Activated CD8-positive, alpha-beta T cell treated with anti-CD3 and anti-CD28 coated beads for 36 hours (primary cell): ENCODE data around the gene TPCN1. TPM values are rescaled to one million over a fixed set of nuclear protein-coding genes. Genes with fewer than 3 reads are reported as not detected.
A peak's percentile ranks its signal among the peaks of the same experiment; 100 is the strongest.

Source experiments
- ATAC-seq: fragments of 200-7000 bp; cut with Tn5 transposase; one replicate; pipeline ENCODE4 v1.10.0; 2021; ENCODE audit warnings: mild to moderate bottlenecking, moderate library complexity
- CTCF ChIA-PET: fragments of 350-600 bp; sonication (Branson Sonifier 250); formaldehyde crosslinking; loops from one replicate; lab custom pipeline; 2021; ENCODE audit warnings: antibody characterized with exemption; lab: Charles Lee
- POLR2A ChIA-PET: fragments of 350-600 bp; sonication (Branson Sonifier 250); formaldehyde crosslinking; loops from one replicate; lab custom pipeline; 2021; ENCODE audit warnings: antibody characterized with exemption; lab: Charles Lee
- DNase-seq: peaks from one replicate; pipeline ENCODE4 v3.0.0-alpha.2; 2020
- H3K27ac Mint-ChIP-seq: one replicate; pipeline ENCODE4 v1.8.0; 2021; ENCODE audit warnings: mild to moderate bottlenecking, mixed read lengths
- H3K27me3 Mint-ChIP-seq: one replicate; pipeline ENCODE4 v1.8.0; 2021; ENCODE audit warnings: mixed read lengths
- H3K36me3 Mint-ChIP-seq: one replicate; pipeline ENCODE4 v1.8.0; 2021; ENCODE audit warnings: low read depth, mixed read lengths
- H3K4me1 Mint-ChIP-seq: one replicate; pipeline ENCODE4 v1.8.0; 2021; ENCODE audit warnings: low read depth, mixed read lengths
- H3K4me3 Mint-ChIP-seq: one replicate; pipeline ENCODE4 v1.8.0; 2021; ENCODE audit warnings: mild to moderate bottlenecking, moderate library complexity, mixed read lengths
- H3K9me3 Mint-ChIP-seq: one replicate; pipeline ENCODE4 v1.8.0; 2021; ENCODE audit warnings: mixed read lengths
- CTCF ChIP-seq: fragments of 200-600 bp; IDR thresholded peaks from one replicate; pipeline ENCODE4 v1.8.0; 2022; ENCODE audit warnings: antibody characterized with exemption, mild to moderate bottlenecking
- intact Hi-C: fragments of 100-400 bp; cut with micrococcal nuclease; formaldehyde crosslinking; loops from one replicate; pipeline ENCODE4 v1.10.0; 2022
- total RNA-seq, 2 experiments: library from RNA; stranded (reverse); gene quantifications; one replicate each; pipeline ENCODE4 v1.2.3, GENCODE V29; 2021

TPCN1 gene
- total RNA-seq, 2 experiments from 2014 or later: 29.9 to 33.5 TPM

GRCh38 chr12:113278633-113279032, 57.4 kb downstream of the TPCN1 start:
- H3K36me3 Mint-ChIP-seq: peaks cover 10% of the 10 kb centered on the region
- DNase-seq (no peak), ATAC-seq (no peak)
- peak overlapping the region; percentile 32 for H3K27ac Mint-ChIP-seq
- POLR2A ChIA-PET: interaction anchor here (0.6 kb wide), 1 partner anchor 73 kb away, joined by 3 read pairs; no protein-coding TSS in a partner anchor
- no peaks in the 10 kb centered on the region for H3K27me3 Mint-ChIP-seq
- no peak overlapping the region for H3K4me3 Mint-ChIP-seq
- CTCF ChIA-PET: no interaction called here
- no peaks in the 10 kb centered on the region for H3K9me3 Mint-ChIP-seq
- H3K4me1 Mint-ChIP-seq: peaks cover 4% of the 10 kb centered on the region
- TF ChIP-seq CTCF: no peak
- intact Hi-C loops: no loop called here

GRCh38 chr12:113284751-113285150, 63.5 kb downstream of the TPCN1 start:
- intact Hi-C loops: no loop called here
- TF ChIP-seq CTCF: no peak
- Mint-ChIP-seq H3K27me3 (no peaks in the 10 kb centered on the region), H3K4me1 (no peaks in the 10 kb centered on the region), H3K36me3 (peaks cover 9% of the 10 kb centered on the region), H3K9me3 (no peaks in the 10 kb centered on the region), H3K27ac (no peak overlapping the region), H3K4me3 (no peak overlapping the region)
- ATAC-seq (no peak), DNase-seq (no peak)
- ChIA-PET CTCF (no interaction called here), POLR2A (no interaction called here)

- DNase-seq (no peak), ATAC-seq (no peak)
- Mint-ChIP-seq H3K4me3 (no peak overlapping the region), H3K4me1 (no peaks in the 10 kb centered on the region), H3K36me3 (peaks cover 9% of the 10 kb centered on the region), H3K27me3 (no peaks in the 10 kb centered on the region), H3K27ac (no peak overlapping the region), H3K9me3 (no peaks in the 10 kb centered on the region)
- intact Hi-C loops: no loop called here
- ChIA-PET POLR2A (no interaction called here), CTCF (no interaction called here)
- TF ChIP-seq CTCF: no peak
Observed at GRCh38 chr12:113285679-113286610, 64.7 kb downstream of the TPCN1 start.

- CTCF ChIA-PET: no interaction called here
- POLR2A ChIA-PET: no interaction called here
- Mint-ChIP-seq H3K4me1 (no peaks in the 10 kb centered on the region), H3K27me3 (no peaks in the 10 kb centered on the region), H3K36me3 (peaks cover 9% of the 10 kb centered on the region), H3K9me3 (no peaks in the 10 kb centered on the region), H3K4me3 (no peak overlapping the region), H3K27ac (no peak overlapping the region)
- intact Hi-C loops: no loop called here
- no peak for TF ChIP-seq CTCF
- DNase-seq (no peak), ATAC-seq (no peak)
Observed at GRCh38 chr12:113286712-113287111, 65.4 kb downstream of the TPCN1 start.

GRCh38 chr12:113287146-113287898, 66.1 kb downstream of the TPCN1 start:
- Mint-ChIP-seq H3K4me1 (no peaks in the 10 kb centered on the region), H3K9me3 (no peaks in the 10 kb centered on the region), H3K27me3 (no peaks in the 10 kb centered on the region), H3K36me3 (peaks cover 9% of the 10 kb centered on the region), H3K4me3 (no peak overlapping the region), H3K27ac (no peak overlapping the region)
- intact Hi-C loops: no loop called here
- ChIA-PET POLR2A (no interaction called here), CTCF (no interaction called here)
- no peak for TF ChIP-seq CTCF
- DNase-seq: no peak
- no peak for ATAC-seq
